SU-DHL-6 (cell line): ENCODE results near the gene MON2.

Source experiments
- H2AFZ ChIP-seq: fragments of 200-600 bp; sonication (generic); 2 replicates; pipeline ENCODE4 v1.6.1; 2014; ENCODE audit warnings: low read depth, mild to moderate bottlenecking, moderate library complexity, mixed read lengths, antibody characterized with exemption, low read length; ENCODE audit not compliant: severe bottlenecking
- H3F3A ChIP-seq: fragments of 200-600 bp; shearing (Covaris generic); 2 replicates; pipeline ENCODE4 v1.6.0; 2016; ENCODE audit warnings: antibody characterized with exemption, mild to moderate bottlenecking; ENCODE audit not compliant: insufficient read depth
- H3K27ac ChIP-seq: fragments of 200-600 bp; sonication (generic); 2 replicates; pipeline ENCODE4 v1.5.1; 2016; ENCODE audit warnings: low read depth, mild to moderate bottlenecking, low read length, moderate library complexity, mixed read lengths
- H3K27me3 ChIP-seq: fragments of 200-600 bp; sonication (generic), shearing (Covaris generic); 2 replicates; pipeline ENCODE4 v1.6.0; 2014; ENCODE audit warnings: mild to moderate bottlenecking, low read length
- H3K36me3 ChIP-seq: fragments of 200-600 bp; sonication (generic); 2 replicates; pipeline ENCODE4 v1.6.1; 2014; ENCODE audit warnings: mild to moderate bottlenecking, low read length, mixed read lengths
- H3K4me2 ChIP-seq: fragments of 300-600, 200-600 bp; shearing (Covaris generic), sonication (generic); 2 replicates; pipeline ENCODE4 v1.6.0; 2014; ENCODE audit warnings: low read length, low read depth, mild to moderate bottlenecking; ENCODE audit not compliant: poor library complexity, severe bottlenecking
- H3K4me3 ChIP-seq: fragments of 200-600 bp; sonication (generic); 2 replicates; pipeline ENCODE4 v1.5.1; 2014; ENCODE audit warnings: antibody characterized with exemption, low read length, mild to moderate bottlenecking, mixed read lengths; ENCODE audit not compliant: insufficient read depth, poor library complexity, severe bottlenecking
- H3K79me2 ChIP-seq: fragments of 200-600 bp; sonication (generic); 2 replicates; pipeline ENCODE4 v1.6.1; 2014; ENCODE audit warnings: mild to moderate bottlenecking, low read length, moderate library complexity; ENCODE audit not compliant: insufficient read depth
- H3K9ac ChIP-seq: fragments of 200-600 bp; sonication (generic); 2 replicates; pipeline ENCODE4 v1.7.0; 2014; ENCODE audit warnings: mild to moderate bottlenecking, low read length
- H3K9me2 ChIP-seq: fragments of 200-600 bp; sonication (generic); replicated peaks from 2 replicates; pipeline ENCODE4 v1.6.1; 2014; ENCODE audit warnings: low read length; ENCODE audit not compliant: insufficient read depth
- H3K9me3 ChIP-seq: fragments of 200-600 bp; sonication (generic); 2 replicates; pipeline ENCODE4 v1.6.1; 2014; ENCODE audit warnings: low read length, mixed read lengths; ENCODE audit not compliant: insufficient read depth
- H4K20me1 ChIP-seq: fragments of 200-600 bp; sonication (generic); 2 replicates; pipeline ENCODE4 v1.6.1; 2014; ENCODE audit warnings: low read depth, mild to moderate bottlenecking, antibody characterized with exemption, low read length, moderate library complexity, mixed read lengths
- EZH2phosphoT487 ChIP-seq: fragments of 200-600 bp; sonication (generic), shearing (Covaris generic); conservative IDR thresholded peaks from 2 replicates; pipeline ENCODE4 v1.6.1; 2018; ENCODE audit warnings: mild to moderate bottlenecking, antibody characterized with exemption, low read length, moderate library complexity, mixed read lengths
- TF ChIP-seq, protein P1 (sequence below): fragments of 200-600 bp; sonication (generic); IDR thresholded peaks from one replicate; pipeline ENCODE4 v1.5.1; 2017; ENCODE audit warnings: antibody characterized with exemption, mild to moderate bottlenecking, low read length, moderate library complexity; ENCODE audit not compliant: insufficient read depth, poor library complexity, severe bottlenecking

MON2 gene

DNA sequence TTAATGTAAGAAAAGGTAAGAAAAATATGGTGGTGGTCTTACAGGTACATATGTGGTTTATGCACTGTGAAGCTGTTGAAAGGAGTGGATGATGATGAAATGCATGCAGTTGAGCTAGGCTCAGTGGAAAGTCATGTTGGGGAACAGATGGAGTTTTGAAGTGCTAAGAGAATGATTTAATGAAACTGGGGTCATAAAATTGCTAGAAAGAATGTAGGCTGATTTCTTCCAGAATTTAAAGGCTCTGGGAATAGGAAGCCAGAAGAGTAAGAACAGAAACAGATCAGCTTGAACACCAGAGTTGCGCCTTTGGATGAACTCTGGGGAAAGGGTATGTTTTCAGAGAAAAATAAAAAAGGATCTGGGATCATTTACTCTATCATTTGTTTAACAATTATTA is 146.5 kb downstream of the MON2 start:
- H2AFZ ChIP-seq = no peak overlapping the region
- H3K36me3 ChIP-seq = no peaks in the 10 kb centered on the region
- H3F3A ChIP-seq = no peaks in the 10 kb centered on the region
- H3K27me3 ChIP-seq = no peaks in the 10 kb centered on the region
- TF ChIP-seq, protein P1, sequence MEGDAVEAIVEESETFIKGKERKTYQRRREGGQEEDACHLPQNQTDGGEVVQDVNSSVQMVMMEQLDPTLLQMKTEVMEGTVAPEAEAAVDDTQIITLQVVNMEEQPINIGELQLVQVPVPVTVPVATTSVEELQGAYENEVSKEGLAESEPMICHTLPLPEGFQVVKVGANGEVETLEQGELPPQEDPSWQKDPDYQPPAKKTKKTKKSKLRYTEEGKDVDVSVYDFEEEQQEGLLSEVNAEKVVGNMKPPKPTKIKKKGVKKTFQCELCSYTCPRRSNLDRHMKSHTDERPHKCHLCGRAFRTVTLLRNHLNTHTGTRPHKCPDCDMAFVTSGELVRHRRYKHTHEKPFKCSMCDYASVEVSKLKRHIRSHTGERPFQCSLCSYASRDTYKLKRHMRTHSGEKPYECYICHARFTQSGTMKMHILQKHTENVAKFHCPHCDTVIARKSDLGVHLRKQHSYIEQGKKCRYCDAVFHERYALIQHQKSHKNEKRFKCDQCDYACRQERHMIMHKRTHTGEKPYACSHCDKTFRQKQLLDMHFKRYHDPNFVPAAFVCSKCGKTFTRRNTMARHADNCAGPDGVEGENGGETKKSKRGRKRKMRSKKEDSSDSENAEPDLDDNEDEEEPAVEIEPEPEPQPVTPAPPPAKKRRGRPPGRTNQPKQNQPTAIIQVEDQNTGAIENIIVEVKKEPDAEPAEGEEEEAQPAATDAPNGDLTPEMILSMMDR = no peak
- TF ChIP-seq EZH2phosphoT487 = no peak
- H3K9ac ChIP-seq = no peak overlapping the region
- H3K4me3 ChIP-seq = no peak overlapping the region
- H3K79me2 ChIP-seq = no peaks in the 10 kb centered on the region
- no peaks in the 10 kb centered on the region for H3K9me2 ChIP-seq
- no peak overlapping the region for H3K4me2 ChIP-seq
- no peaks in the 10 kb centered on the region for H4K20me1 ChIP-seq
- H3K9me3 ChIP-seq = no peaks in the 10 kb centered on the region
- no peak overlapping the region for H3K27ac ChIP-seq

DNA sequence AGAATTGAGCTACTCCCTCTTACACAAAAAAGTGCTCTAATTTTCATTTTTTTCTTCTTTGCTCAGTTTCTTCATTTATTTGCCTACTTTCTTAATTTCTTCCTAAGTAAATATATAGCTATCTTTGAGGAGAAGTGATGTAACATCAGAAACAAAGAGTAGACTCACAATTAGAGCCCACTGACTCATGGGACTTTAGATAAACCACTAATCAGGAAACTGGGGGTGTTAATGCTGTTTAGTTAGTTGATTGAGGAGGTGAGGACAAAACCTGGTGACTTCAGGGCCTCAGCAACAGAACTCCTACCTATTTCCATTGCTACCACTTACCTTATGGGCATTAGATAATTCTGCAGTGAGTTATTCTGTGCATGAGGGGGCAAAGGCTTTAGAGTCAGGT is 151.7 kb downstream of the MON2 start:
- H3K27me3 ChIP-seq = no peaks in the 10 kb centered on the region
- no peaks in the 10 kb centered on the region for H3K9me3 ChIP-seq
- H3K36me3 ChIP-seq = no peaks in the 10 kb centered on the region
- H3K9me2 ChIP-seq = no peaks in the 10 kb centered on the region
- H3K27ac ChIP-seq = no peak overlapping the region
- TF ChIP-seq, protein P1 = no peak
- no peak for TF ChIP-seq EZH2phosphoT487
- no peak overlapping the region for H3K4me3 ChIP-seq
- H4K20me1 ChIP-seq = no peaks in the 10 kb centered on the region
- H3K9ac ChIP-seq = no peak overlapping the region
- H3K4me2 ChIP-seq = no peak overlapping the region
- H2AFZ ChIP-seq = no peak overlapping the region
- no peaks in the 10 kb centered on the region for H3K79me2 ChIP-seq
- no peaks in the 10 kb centered on the region for H3F3A ChIP-seq

DNA sequence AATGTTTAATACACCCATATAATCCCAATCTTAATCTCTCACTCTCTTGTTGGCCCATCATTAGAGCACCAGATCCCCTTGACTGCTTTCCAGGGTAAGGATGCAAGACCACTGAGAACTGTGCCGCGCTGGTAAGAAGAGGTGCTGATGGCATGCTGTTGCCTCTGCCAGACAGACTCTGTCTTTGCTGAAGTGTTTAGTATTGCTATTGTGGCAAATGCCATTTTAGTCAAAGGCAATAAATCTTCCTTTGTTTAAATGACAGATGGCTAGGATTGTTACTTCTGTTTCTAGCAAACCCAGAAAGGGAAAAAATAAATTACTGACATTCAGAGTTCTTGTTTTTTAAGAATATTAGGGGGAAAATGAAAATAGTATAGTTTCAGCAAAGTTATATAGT is 152.3 kb downstream of the MON2 start:
- Histone ChIP-seq H3K27me3 (no peaks in the 10 kb centered on the region), H3K79me2 (no peaks in the 10 kb centered on the region), H3K9me3 (no peaks in the 10 kb centered on the region), H3K9ac (no peak overlapping the region), H3F3A (no peaks in the 10 kb centered on the region), H3K36me3 (no peaks in the 10 kb centered on the region), H3K27ac (no peak overlapping the region), H3K9me2 (no peaks in the 10 kb centered on the region), H3K4me2 (no peak overlapping the region), H2AFZ (no peak overlapping the region), H3K4me3 (no peak overlapping the region), H4K20me1 (no peaks in the 10 kb centered on the region)
- TF ChIP-seq EZH2phosphoT487 = no peak
- TF ChIP-seq, protein P1 = no peak

DNA sequence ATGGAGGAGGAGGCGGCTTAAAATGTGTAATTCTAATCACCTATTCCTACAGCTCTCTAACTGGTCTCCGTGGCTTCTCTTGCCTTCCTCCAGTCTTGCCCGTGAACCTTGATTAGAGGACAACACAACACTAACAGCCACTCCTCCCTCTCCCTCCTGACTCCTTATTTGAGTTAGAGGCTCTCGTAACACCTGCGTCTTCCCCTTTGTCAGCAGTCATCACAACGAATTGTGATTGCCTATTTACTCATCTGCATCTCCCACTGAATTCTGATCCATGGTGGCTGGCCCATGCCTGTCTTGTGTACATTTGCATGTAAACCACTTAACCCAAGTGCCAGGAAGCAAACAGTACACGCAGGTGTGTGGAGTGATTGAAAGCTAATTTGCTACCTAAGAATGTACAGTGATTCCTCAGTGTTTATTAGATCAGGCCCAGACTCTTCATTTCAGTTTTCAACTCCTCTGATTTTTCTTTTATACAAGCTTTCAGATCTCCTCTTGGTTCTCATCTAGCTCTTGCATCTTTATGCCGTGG is 154.5 kb downstream of the MON2 start:
- H3K4me2 ChIP-seq = no peak overlapping the region
- no peaks in the 10 kb centered on the region for H3K36me3 ChIP-seq
- no peaks in the 10 kb centered on the region for H3K9me2 ChIP-seq
- no peaks in the 10 kb centered on the region for H3F3A ChIP-seq
- no peaks in the 10 kb centered on the region for H3K27me3 ChIP-seq
- TF ChIP-seq, protein P1 = no peak
- TF ChIP-seq EZH2phosphoT487 = no peak
- H3K9me3 ChIP-seq = no peaks in the 10 kb centered on the region
- H3K79me2 ChIP-seq = no peaks in the 10 kb centered on the region
- H3K4me3 ChIP-seq = no peak overlapping the region
- no peak overlapping the region for H3K27ac ChIP-seq
- no peaks in the 10 kb centered on the region for H4K20me1 ChIP-seq
- no peak overlapping the region for H3K9ac ChIP-seq
- H2AFZ ChIP-seq = no peak overlapping the region
